NCI-H82 treated with DMSO at 0.1 percent for 48 hours (cell line): ENCODE measurements around the gene GARS1.

Source experiments
- DNase-seq: peaks from one replicate; lab custom pipeline; 2025; ENCODE audit not compliant: unreplicated experiment; lab: John Stamatoyannopoulos, UW

The GARS1 gene

DNA sequence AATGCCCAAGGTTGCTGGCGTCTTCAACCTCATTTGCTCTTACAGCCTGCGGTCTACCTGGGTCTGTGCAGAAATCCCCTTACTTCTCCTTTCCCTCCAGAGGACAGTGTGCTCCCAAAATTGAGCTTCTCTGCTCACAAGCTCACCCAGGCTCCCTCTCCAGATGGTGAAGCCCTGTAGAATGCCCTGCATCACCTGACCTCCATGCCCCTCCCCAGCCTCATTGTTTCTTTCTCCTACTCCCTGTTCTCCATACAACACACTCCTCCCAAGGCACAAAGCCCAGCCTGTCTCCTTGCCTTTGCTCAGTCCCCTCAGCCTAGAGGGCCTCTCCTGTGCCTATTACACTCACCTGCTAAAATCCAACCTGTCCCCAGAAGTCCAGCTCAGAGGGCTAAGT is 84.1 kb downstream of the GARS1 start:
- no peak for DNase-seq

DNA sequence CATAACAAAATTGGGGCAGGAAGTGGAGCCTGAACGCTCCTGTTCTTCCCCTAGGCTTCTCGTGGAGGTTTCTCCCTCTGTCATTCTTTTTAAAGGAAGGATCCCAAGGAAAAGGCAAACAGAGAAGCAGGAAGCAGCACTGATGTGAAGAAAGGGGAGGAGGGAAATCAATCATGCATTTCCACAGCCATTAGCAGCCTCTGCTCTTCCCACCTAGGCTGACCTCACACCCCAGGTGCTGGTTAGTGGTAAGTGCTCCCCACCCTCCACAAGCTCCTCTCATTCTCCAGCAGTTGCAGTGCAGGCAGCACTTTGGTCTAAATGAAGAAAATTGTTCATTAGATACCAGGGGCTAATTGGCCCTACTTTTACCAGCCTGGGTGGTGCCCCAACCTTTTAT is 85.0 kb downstream of the GARS1 start:
- DNase-seq: no peak

DNA sequence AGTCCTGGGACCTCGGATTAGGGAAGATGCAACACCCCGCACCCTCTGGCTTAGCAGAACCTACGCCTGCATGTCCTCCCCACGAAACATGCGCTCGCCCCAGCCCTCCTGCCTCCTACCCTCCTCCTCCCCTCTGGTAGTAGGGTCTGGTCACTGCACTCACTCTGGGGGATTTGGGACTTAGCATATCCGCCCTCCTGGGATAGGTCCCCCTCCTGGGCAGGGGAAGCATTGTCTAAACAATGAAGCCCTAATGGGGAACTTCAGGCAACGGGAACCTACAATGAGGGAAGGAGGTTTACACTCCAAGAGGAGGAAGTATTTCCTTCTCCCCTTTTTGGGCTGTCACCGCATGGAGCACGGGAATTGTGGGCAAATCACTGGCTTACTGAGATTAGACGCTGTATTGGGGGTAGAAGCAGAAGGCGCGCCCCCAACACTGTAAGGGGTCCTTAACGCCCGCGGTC is 86.7 kb downstream of the GARS1 start:
- no peak for DNase-seq

DNA sequence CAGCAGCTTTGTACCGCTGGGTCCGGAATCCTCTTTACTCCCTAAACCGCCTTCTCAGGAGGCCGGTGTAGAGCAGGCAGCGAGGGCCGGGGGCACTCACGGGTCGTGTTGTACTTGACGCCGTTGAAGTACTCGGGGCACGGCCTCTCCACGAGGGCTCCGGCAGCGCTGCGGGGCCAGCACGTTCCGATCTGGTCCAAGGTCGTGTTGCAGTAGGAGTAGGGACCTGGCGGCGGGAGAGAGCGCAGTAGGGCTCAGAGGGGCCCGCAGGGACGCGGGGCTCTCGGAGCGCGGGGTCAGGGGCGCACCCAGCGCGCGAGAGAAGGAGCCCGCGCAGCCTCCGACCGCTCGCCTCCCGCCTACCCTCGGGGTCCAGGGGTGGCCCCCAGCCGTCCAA is 87.1 kb downstream of the GARS1 start:
- DNase-seq: no peak

DNA sequence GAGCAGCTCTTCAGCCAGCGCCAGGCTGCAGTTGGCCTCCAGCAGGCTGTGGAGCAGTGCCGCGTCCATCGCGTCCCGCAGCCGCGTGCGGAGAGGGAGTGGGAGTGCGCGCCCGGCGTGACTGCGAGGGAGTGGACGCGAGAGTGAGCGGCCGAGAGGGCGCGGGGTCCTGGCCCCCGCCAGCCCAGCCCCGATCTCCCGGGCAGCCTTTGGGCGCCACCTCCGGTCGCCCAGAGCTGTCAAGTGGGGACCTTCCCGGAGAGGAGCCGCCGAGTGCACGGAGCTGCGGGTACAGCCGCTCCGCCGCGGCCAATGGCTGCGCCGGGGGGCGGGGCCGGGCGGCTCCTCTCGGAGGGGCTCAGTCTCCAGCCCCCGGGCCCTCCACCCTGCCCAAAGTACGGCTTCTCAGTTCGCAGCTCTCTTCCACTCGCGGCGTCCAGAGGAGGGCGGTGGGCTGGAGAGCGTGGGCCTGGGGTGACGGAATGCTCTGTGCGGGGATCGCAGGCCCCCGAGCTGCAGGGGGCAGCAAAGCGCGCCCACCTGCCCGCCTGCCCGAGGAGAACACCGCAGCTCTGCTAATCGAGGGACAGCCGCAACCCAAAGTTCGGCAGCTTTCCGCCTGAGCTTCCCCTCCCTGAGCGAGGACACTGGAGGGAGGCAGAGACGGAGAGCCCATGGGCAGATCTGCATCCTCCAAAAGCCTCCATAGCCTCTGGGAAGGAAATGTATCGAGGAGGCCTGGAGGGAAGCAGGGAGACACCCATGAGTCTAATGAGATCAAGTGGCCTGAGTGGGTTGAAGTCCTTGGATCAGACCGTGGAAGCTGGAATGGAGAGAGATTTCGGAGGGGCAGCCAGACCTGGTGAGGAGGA is 87.8 kb downstream of the GARS1 start, which contains the start of gene CRHR2:
Gene CRHR2, minus strand, starts transcription at position 245 of the 872 bp plus-strand sequence. Its CDS starts 176 bp downstream, at position 69.
- DNase-seq: no peak

DNA sequence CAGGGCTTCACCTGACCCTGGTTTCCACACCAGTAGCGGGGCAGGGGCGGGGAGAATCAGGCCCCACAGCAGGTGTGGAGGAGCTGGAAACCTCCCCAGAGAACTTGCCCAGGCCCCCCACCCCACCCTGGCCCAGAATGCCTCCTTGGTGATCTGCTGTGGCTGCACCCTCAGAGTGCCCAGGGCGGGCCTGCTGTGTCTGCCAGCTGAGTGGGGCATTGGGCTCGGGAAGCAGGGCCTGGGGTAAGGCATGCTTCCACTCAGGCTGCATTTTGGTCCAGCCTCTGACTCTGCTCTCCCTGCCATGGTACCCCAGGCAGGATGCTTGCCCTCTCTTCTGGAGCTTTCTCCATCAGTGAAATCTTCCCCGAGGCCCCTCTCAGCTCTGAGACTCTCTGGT is 88.6 kb downstream of the GARS1 start:
- no peak for DNase-seq
